Lower leg skin (tissue), 3 donors: ENCODE measurements around the gene UNC93B1.
"Not testable (repeated sequence)": the region's sequence is repeated elsewhere in the genome, so short reads cannot be mapped to it uniquely, and the experiment has no call there.

Experiments used
- POLR2A ChIP-seq, 2 donors: fragments of 450-650 bp; IDR thresholded peaks; one replicate each; pipeline ENCODE4 v1.6.1; 2016 to 2017; ENCODE audit warnings: antibody characterized with exemption in 2 of 2, mild to moderate bottlenecking in 1 of 2, moderate library complexity in 1 of 2
- TF ChIP-seq, protein P1 (sequence below), 3 donors: fragments of 450-650 bp; IDR thresholded peaks; one replicate each; pipeline ENCODE4 v1.5.1; 2016; ENCODE audit warnings: antibody characterized with exemption in 3 of 3, mild to moderate bottlenecking in 3 of 3, moderate library complexity in 2 of 3

- TF ChIP-seq, protein P1, sequence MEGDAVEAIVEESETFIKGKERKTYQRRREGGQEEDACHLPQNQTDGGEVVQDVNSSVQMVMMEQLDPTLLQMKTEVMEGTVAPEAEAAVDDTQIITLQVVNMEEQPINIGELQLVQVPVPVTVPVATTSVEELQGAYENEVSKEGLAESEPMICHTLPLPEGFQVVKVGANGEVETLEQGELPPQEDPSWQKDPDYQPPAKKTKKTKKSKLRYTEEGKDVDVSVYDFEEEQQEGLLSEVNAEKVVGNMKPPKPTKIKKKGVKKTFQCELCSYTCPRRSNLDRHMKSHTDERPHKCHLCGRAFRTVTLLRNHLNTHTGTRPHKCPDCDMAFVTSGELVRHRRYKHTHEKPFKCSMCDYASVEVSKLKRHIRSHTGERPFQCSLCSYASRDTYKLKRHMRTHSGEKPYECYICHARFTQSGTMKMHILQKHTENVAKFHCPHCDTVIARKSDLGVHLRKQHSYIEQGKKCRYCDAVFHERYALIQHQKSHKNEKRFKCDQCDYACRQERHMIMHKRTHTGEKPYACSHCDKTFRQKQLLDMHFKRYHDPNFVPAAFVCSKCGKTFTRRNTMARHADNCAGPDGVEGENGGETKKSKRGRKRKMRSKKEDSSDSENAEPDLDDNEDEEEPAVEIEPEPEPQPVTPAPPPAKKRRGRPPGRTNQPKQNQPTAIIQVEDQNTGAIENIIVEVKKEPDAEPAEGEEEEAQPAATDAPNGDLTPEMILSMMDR (IDR thresholded peaks at IDR 0.05), result not testable (repeated sequence)
- not testable (repeated sequence) for TF ChIP-seq POLR2A (IDR thresholded peaks at IDR 0.05)
These were observed 25.0 kb downstream of the UNC93B1 start for GRCh38 chr11:67978766-67979418.
